Neural progenitor cell (in vitro differentiated cells): Measurements from ENCODE around the gene RAB17. TPM values are rescaled to one million over a fixed set of nuclear protein-coding genes. Genes with fewer than 3 reads are reported as not detected.

ENCODE experiments used
- DNase-seq: peaks from one replicate; pipeline ENCODE4 v3.0.0-alpha.2; 2016; ENCODE audit warnings: low spot score
- H2AFZ ChIP-seq: fragments of 200-600 bp; sonication (generic); replicated peaks from 2 replicates; pipeline ENCODE4 v1.6.1; 2016; ENCODE audit warnings: antibody characterized with exemption
- H3F3A ChIP-seq: fragments of 200-600 bp; sonication (generic); 2 replicates; pipeline ENCODE4 v1.6.1; 2016; ENCODE audit warnings: antibody characterized with exemption, low read depth
- H3K27ac ChIP-seq: fragments of 200-600 bp; sonication (generic); 2 replicates; pipeline ENCODE4 v1.5.1; 2016; ENCODE audit warnings: mild to moderate bottlenecking
- H3K27me3 ChIP-seq: fragments of 200-600 bp; sonication (generic); 2 replicates; pipeline ENCODE4 v1.6.1; 2016; ENCODE audit warnings: mild to moderate bottlenecking, moderate library complexity
- H3K36me3 ChIP-seq: fragments of 200-600 bp; sonication (generic); 2 replicates; pipeline ENCODE4 v1.5.1; 2016
- H3K4me1 ChIP-seq: fragments of 200-600 bp; sonication (generic); 2 replicates; pipeline ENCODE4 v1.6.1; 2016; ENCODE audit warnings: mixed run types
- H3K4me2 ChIP-seq: fragments of 200-600 bp; sonication (generic); 2 replicates; pipeline ENCODE4 v1.6.1; 2016
- H3K4me3 ChIP-seq: fragments of 200-600 bp; sonication (generic); 2 replicates; pipeline ENCODE4 v1.5.1; 2016
- H3K79me2 ChIP-seq: fragments of 200-600 bp; sonication (generic); 2 replicates; pipeline ENCODE4 v1.6.1; 2016; ENCODE audit warnings: low read depth
- H3K9ac ChIP-seq: fragments of 200-600 bp; sonication (generic); 2 replicates; pipeline ENCODE4 v1.6.1; 2016
- H3K9me3 ChIP-seq: fragments of 200-600 bp; sonication (generic); 2 replicates; pipeline ENCODE4 v1.5.1; 2016; ENCODE audit warnings: low read depth
- H4K20me1 ChIP-seq: fragments of 200-600 bp; sonication (generic); 2 replicates; pipeline ENCODE4 v1.6.1; 2016; ENCODE audit warnings: low read depth
- H3K27ac Mint-ChIP-seq: 3 replicates; pipeline ENCODE4 v1.8.0; 2021; ENCODE audit warnings: mixed read lengths
- H3K27me3 Mint-ChIP-seq: 2 replicates; pipeline ENCODE4 v1.8.0; 2022; ENCODE audit warnings: low read depth, mild to moderate bottlenecking, inconsistent platforms, moderate library complexity, mixed read lengths; ENCODE audit not compliant: insufficient read depth
- H3K36me3 Mint-ChIP-seq: 3 replicates; pipeline ENCODE4 v1.8.0; 2021; ENCODE audit warnings: mixed read lengths
- H3K4me1 Mint-ChIP-seq: 3 replicates; pipeline ENCODE4 v1.8.0; 2021; ENCODE audit warnings: mixed read lengths
- H3K4me3 Mint-ChIP-seq: 3 replicates; pipeline ENCODE4 v1.8.0; 2021; ENCODE audit warnings: mild to moderate bottlenecking, moderate library complexity, mixed read lengths
- H3K9me3 Mint-ChIP-seq: 3 replicates; pipeline ENCODE4 v1.8.0; 2020; ENCODE audit warnings: mixed read lengths
- EZH2 ChIP-seq: fragments of 200-600 bp; sonication (generic); IDR thresholded peaks from 2 replicates; pipeline ENCODE4 v1.6.1; 2017; ENCODE audit warnings: antibody characterized with exemption, mild to moderate bottlenecking, moderate library complexity
- EZH2phosphoT487 ChIP-seq: fragments of 200-600 bp; sonication (generic); IDR thresholded peaks from 2 replicates; pipeline ENCODE4 v1.6.1; 2017; ENCODE audit warnings: antibody characterized with exemption
- total RNA-seq: library from RNA; depleted of rRNA; stranded (reverse); fragments of >200 nt; gene quantifications from 2 replicates; pipeline ENCODE4 v1.2.3, GENCODE V29; 2015; ENCODE audit warnings: low replicate concordance
- TF ChIP-seq, protein P1 (sequence below): fragments of 200-600 bp; sonication (generic); IDR thresholded peaks from 2 replicates; pipeline ENCODE4 v1.5.1; 2017; ENCODE audit warnings: antibody characterized with exemption, mild to moderate bottlenecking

RAB17 gene
- total RNA-seq, 1 donor from 2014 or later, result not detected

- no peak overlapping the region for H3K9ac ChIP-seq
- DNase-seq, result no peak
- H3K4me3 Mint-ChIP-seq, result no peak overlapping the region
- no peak overlapping the region for H3K4me2 ChIP-seq
- H3K27ac ChIP-seq, result no peak overlapping the region
- H3K27me3 ChIP-seq, result peaks cover 12% of the 10 kb centered on the region
- no peaks in the 10 kb centered on the region for H3K9me3 ChIP-seq
- no peak overlapping the region for H3K4me3 ChIP-seq
- peaks cover 45% of the 10 kb centered on the region for H3K36me3 Mint-ChIP-seq
- H3F3A ChIP-seq, result peaks cover 4% of the 10 kb centered on the region
- no peaks in the 10 kb centered on the region for H3K36me3 ChIP-seq
- peaks cover 21% of the 10 kb centered on the region for H4K20me1 ChIP-seq
- TF ChIP-seq EZH2phosphoT487, result no peak
- TF ChIP-seq, protein P1, sequence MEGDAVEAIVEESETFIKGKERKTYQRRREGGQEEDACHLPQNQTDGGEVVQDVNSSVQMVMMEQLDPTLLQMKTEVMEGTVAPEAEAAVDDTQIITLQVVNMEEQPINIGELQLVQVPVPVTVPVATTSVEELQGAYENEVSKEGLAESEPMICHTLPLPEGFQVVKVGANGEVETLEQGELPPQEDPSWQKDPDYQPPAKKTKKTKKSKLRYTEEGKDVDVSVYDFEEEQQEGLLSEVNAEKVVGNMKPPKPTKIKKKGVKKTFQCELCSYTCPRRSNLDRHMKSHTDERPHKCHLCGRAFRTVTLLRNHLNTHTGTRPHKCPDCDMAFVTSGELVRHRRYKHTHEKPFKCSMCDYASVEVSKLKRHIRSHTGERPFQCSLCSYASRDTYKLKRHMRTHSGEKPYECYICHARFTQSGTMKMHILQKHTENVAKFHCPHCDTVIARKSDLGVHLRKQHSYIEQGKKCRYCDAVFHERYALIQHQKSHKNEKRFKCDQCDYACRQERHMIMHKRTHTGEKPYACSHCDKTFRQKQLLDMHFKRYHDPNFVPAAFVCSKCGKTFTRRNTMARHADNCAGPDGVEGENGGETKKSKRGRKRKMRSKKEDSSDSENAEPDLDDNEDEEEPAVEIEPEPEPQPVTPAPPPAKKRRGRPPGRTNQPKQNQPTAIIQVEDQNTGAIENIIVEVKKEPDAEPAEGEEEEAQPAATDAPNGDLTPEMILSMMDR, result no peak
- TF ChIP-seq EZH2, result no peak
- H3K9me3 Mint-ChIP-seq, result peaks cover 22% of the 10 kb centered on the region
- peaks cover 6% of the 10 kb centered on the region for H3K4me1 ChIP-seq
- peaks cover 19% of the 10 kb centered on the region for H3K4me1 Mint-ChIP-seq
- no peak overlapping the region for H3K27ac Mint-ChIP-seq
- H3K79me2 ChIP-seq, result peaks cover 3% of the 10 kb centered on the region
- H2AFZ ChIP-seq, result no peak overlapping the region
- peaks cover 3% of the 10 kb centered on the region for H3K27me3 Mint-ChIP-seq
These were observed 42.6 kb upstream of the RAB17 start for GRCh38 chr2:237633061-237633561.

- Histone ChIP-seq H3K27me3 (peaks cover 23% of the 10 kb centered on the region), H3K36me3 (no peaks in the 10 kb centered on the region), H3K9ac (no peak overlapping the region), H3K4me2 (no peak overlapping the region), H3K79me2 (peaks cover 3% of the 10 kb centered on the region), H3K4me3 (no peak overlapping the region), H3K4me1 (peaks cover 8% of the 10 kb centered on the region), H3K27ac (no peak overlapping the region), H2AFZ (no peak overlapping the region), H3F3A (peaks cover 8% of the 10 kb centered on the region), H3K9me3 (no peaks in the 10 kb centered on the region), H4K20me1 (peaks cover 21% of the 10 kb centered on the region)
- no peak for DNase-seq
- Mint-ChIP-seq H3K9me3 (peaks cover 20% of the 10 kb centered on the region), H3K27ac (no peak overlapping the region), H3K27me3 (peaks cover 3% of the 10 kb centered on the region), H3K4me1 (peaks cover 21% of the 10 kb centered on the region), H3K4me3 (no peak overlapping the region), H3K36me3 (peaks cover 38% of the 10 kb centered on the region)
- TF ChIP-seq, protein P1, result no peak
- TF ChIP-seq EZH2, result no peak
- TF ChIP-seq EZH2phosphoT487, result no peak
These were observed 41.5 kb upstream of the RAB17 start for GRCh38 chr2:237631801-237632585.

DNA sequence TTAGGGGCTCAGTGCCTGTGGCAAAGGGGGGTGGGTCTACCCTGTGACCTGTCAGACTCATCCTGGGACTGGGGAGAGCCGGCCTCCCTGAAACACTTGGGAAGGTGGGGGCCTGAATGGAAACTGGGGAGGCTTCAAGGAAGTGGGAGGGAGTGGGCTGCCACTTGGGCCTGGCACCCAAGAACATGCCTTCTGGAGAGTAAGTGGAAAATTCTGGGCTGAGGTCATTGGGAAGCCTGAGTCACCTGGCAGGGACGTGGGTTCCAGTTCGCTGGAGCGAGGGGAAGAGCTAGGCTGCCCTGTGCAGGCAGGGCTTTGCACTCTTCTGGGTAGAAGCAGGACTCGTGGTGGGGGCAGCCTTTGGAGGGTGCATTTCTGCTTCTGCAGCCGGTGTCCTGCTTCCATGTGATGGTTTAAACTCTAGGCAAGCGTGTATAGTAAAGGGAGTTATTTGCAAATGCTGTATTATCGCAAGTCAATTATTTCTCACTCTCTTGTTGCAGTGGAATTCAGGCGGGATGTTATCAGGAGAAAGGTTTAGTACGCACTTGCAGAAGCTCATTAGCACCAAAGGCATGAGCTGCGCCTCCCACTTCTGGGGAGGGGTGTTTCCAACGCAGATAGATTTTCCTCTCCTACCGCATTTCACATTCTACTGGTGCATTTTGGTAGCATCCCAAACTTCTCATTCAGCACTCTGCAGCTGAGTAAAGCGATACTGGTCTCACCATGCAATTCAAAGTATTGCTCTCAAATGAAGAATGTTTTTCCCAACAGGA, 40.7 kb upstream of the RAB17 start:
- H3K4me3 Mint-ChIP-seq, result peak overlapping the region; percentile 33
- no peak overlapping the region for H3K4me2 ChIP-seq
- peaks cover 12% of the 10 kb centered on the region for H3K9me3 Mint-ChIP-seq
- TF ChIP-seq EZH2phosphoT487 (no peak), EZH2 (no peak)
- TF ChIP-seq, protein P1, result no peak
- H3K4me1 ChIP-seq, result peaks cover 8% of the 10 kb centered on the region
- H2AFZ ChIP-seq, result no peak overlapping the region
- H3K27ac Mint-ChIP-seq, result peak overlapping the region; percentile 66
- H3K27me3 Mint-ChIP-seq, result peaks cover 3% of the 10 kb centered on the region
- no peaks in the 10 kb centered on the region for H3K9me3 ChIP-seq
- H3K9ac ChIP-seq, result no peak overlapping the region
- peaks cover 30% of the 10 kb centered on the region for H3K36me3 Mint-ChIP-seq
- DNase-seq, result no peak
- H3F3A ChIP-seq, result peaks cover 15% of the 10 kb centered on the region
- no peak overlapping the region for H3K27ac ChIP-seq
- no peak overlapping the region for H3K4me3 ChIP-seq
- peaks cover 21% of the 10 kb centered on the region for H4K20me1 ChIP-seq
- H3K79me2 ChIP-seq, result peaks cover 3% of the 10 kb centered on the region
- H3K36me3 ChIP-seq, result no peaks in the 10 kb centered on the region
- peaks cover 27% of the 10 kb centered on the region for H3K4me1 Mint-ChIP-seq
- H3K27me3 ChIP-seq, result peaks cover 31% of the 10 kb centered on the region
